K562 (cell line): Measurements from ENCODE around the gene ADCY1. TPM values are rescaled to one million over a fixed set of nuclear protein-coding genes. Genes with fewer than 3 reads are reported as not detected.

Source experiments
- ATAC-seq: fragments of 200-7000 bp; cut with Tn5 transposase; 3 replicates; pipeline ENCODE4 v1.9.1; 2020; ENCODE audit warnings: moderate library complexity
- Bru-seq: library from RNA; stranded (reverse); fragments of 400-500 nt; gene quantifications from one replicate; lab custom pipeline; 2021; lab: Mats Ljungman, UMichigan
- BruChase-seq, 2 experiments: library from RNA; stranded (reverse); fragments of 400-500 nt; gene quantifications; one replicate each; lab custom pipeline; 2021; lab: Mats Ljungman, UMichigan
- BruUV-seq: library from RNA; stranded (reverse); fragments of 400-500 nt; replicated peaks from 2 replicates; lab custom pipeline; 2021; lab: Mats Ljungman, UMichigan
- CTCF ChIA-PET: fragments of 300-600 bp; formaldehyde crosslinking; extraction: SDS; loops from one replicate; lab custom pipeline; 2021; ENCODE audit warnings: low intra/inter-chr PET ratio; lab: Yijun Ruan, JAX
- POLR2A ChIA-PET: fragments of 300-600, 350-650 bp; sonication (Branson Sonifier 250); formaldehyde crosslinking; extraction: SDS; loops from one replicate; lab custom pipeline; 2021; ENCODE audit warnings: antibody characterized with exemption, inconsistent platforms; lab: Yijun Ruan, JAX
- DNase-seq, 4 experiments: peaks; one replicate each; pipeline versions ENCODE4 v3.0.0 to v3.0.0-alpha.2; 2011 to 2018; ENCODE audit warnings: low spot score in 3 of 4, mixed read lengths in 3 of 4; ENCODE audit errors: extremely low read depth in 1 of 4
- FAIRE-seq: peaks from 2 replicates; lab custom pipeline; 2011; peaks lifted over from hg19 to GRCh38; lab: Jason Lieb, UNC
- H2AFZ ChIP-seq: 2 replicates; pipeline ENCODE4 v1.6.0; 2011; ENCODE audit warnings: low read depth, low read length, control low read depth, inconsistent platforms
- H3K27ac ChIP-seq: fragments of 200-600 bp; 3 replicates; pipeline ENCODE4 v1.8.0; 2011; ENCODE audit warnings: low read depth, mild to moderate bottlenecking, control low read depth, inconsistent platforms, low read length, moderate library complexity, mixed read lengths; ENCODE audit errors: extremely low read depth
- H3K27me3 ChIP-seq, 2 experiments: fragments of 300-600 bp in 1 of 2; 2 replicates in 1 of 2; 3 replicates in 1 of 2; pipeline versions ENCODE4 v1.6.0 to v1.8.0; 2011; ENCODE audit warnings: inconsistent platforms in 2 of 2, low read length in 2 of 2, mild to moderate bottlenecking in 1 of 2, mixed read lengths in 1 of 2, moderate library complexity in 1 of 2; ENCODE audit not compliant: control insufficient read depth in 2 of 2, insufficient read depth in 2 of 2
- H3K36me3 ChIP-seq: fragments of 300-600 bp; 3 replicates; pipeline ENCODE4 v1.8.0; 2011; ENCODE audit warnings: mild to moderate bottlenecking, low read length, inconsistent platforms; ENCODE audit not compliant: control insufficient read depth, insufficient read depth
- H3K4me1 ChIP-seq, 2 experiments: fragments of 200-600 bp in 1 of 2; replicated peaks in 1 of 2; 2 replicates in 1 of 2; 3 replicates in 1 of 2; pipeline versions ENCODE4 v1.5.1 to v1.8.0; 2011; ENCODE audit warnings: inconsistent platforms in 2 of 2, low read length in 2 of 2, mild to moderate bottlenecking in 1 of 2, mixed read lengths in 1 of 2, moderate library complexity in 1 of 2; ENCODE audit not compliant: control insufficient read depth in 2 of 2, insufficient read depth in 2 of 2
- H3K4me2 ChIP-seq: 2 replicates; pipeline ENCODE4 v1.6.1; 2011; ENCODE audit warnings: low read length, control low read depth, inconsistent platforms, mixed read lengths; ENCODE audit not compliant: insufficient read depth
- H3K4me3 ChIP-seq: fragments of 200-600 bp; sonication (generic), shearing (Covaris generic); 2 replicates; pipeline ENCODE4 v1.5.1; 2016; ENCODE audit warnings: control low read depth, inconsistent platforms
- H3K79me2 ChIP-seq: fragments of 200-600 bp; 3 replicates; pipeline ENCODE4 v1.8.0; 2011; ENCODE audit warnings: low read length, inconsistent platforms; ENCODE audit not compliant: control insufficient read depth, insufficient read depth
- H3K9ac ChIP-seq, 2 experiments: 2 replicates each; pipeline versions ENCODE4 v1.6.0 to v1.6.1; 2011; ENCODE audit warnings: low read depth in 2 of 2, low read length in 2 of 2, control low read depth in 1 of 2, inconsistent platforms in 1 of 2, mild to moderate bottlenecking in 1 of 2, mixed read lengths in 1 of 2; ENCODE audit not compliant: insufficient read depth in 1 of 2
- H3K9me1 ChIP-seq: one replicate; pipeline ENCODE4 v1.6.0; 2011; ENCODE audit warnings: inconsistent platforms, mild to moderate bottlenecking, low read length, moderate library complexity; ENCODE audit not compliant: control insufficient read depth, insufficient read depth
- H3K9me3 ChIP-seq: replicated peaks from 2 replicates; pipeline ENCODE4 v1.5.1; 2011; ENCODE audit warnings: low read depth, low read length, inconsistent platforms; ENCODE audit not compliant: control insufficient read depth, insufficient read depth
- H4K20me1 ChIP-seq: replicated peaks from 2 replicates; pipeline ENCODE4 v1.6.1; 2011; ENCODE audit warnings: low read length, inconsistent platforms, mixed read lengths; ENCODE audit not compliant: control insufficient read depth, insufficient read depth
- BRCA1 ChIP-seq, 2 experiments: fragments of 450-650 bp in 1 of 2; sonication (generic) in 1 of 2; formaldehyde crosslinking in 1 of 2; IDR thresholded peaks; 2 replicates each; pipeline versions ENCODE4 v1.5.0 to v1.6.1; 2017 to 2020; ENCODE audit warnings: mild to moderate bottlenecking in 1 of 2, missing genetic modification reagents in 1 of 2
- BRD4 ChIP-seq: fragments of 200-600 bp; sonication (generic); IDR thresholded peaks from 2 replicates; pipeline ENCODE4 v1.6.1; 2017; ENCODE audit warnings: inconsistent platforms
- CBX3 ChIP-seq, 2 experiments: IDR thresholded peaks; 1 replicate in 1 of 2; 2 replicates in 1 of 2; pipeline ENCODE4 v1.6.1; 2012; ENCODE audit warnings: inconsistent platforms in 2 of 2, low read length in 2 of 2, borderline replicate concordance in 1 of 2, control low read depth in 1 of 2
- COPS2 ChIP-seq: fragments of 450-650 bp; conservative IDR thresholded peaks from 2 replicates; pipeline ENCODE4 v1.6.1; 2016; ENCODE audit warnings: mild to moderate bottlenecking, moderate library complexity
- GATA2 ChIP-seq: sonication (generic); formaldehyde crosslinking; IDR thresholded peaks from 2 replicates; pipeline ENCODE4 v1.4.0; 2020; ENCODE audit warnings: mild to moderate bottlenecking, missing genetic modification reagents
- HDAC3 ChIP-seq: fragments of 450-650 bp; IDR thresholded peaks from 2 replicates; pipeline ENCODE4 v1.6.1; 2018; ENCODE audit warnings: borderline replicate concordance, mild to moderate bottlenecking, moderate library complexity; ENCODE audit not compliant: partially characterized antibody
- NFE2 ChIP-seq: IDR thresholded peaks from 2 replicates; pipeline ENCODE4 v1.6.1; 2014; ENCODE audit warnings: antibody characterized with exemption, low read depth
- PHF21A ChIP-seq: fragments of 450-650 bp; IDR thresholded peaks from 2 replicates; pipeline ENCODE4 v1.6.1; 2017; ENCODE audit warnings: low read depth, borderline replicate concordance
- PURB ChIP-seq: sonication (generic); formaldehyde crosslinking; IDR thresholded peaks from 2 replicates; pipeline ENCODE4 v1.9.0; 2021; ENCODE audit warnings: low read depth, mild to moderate bottlenecking, missing genetic modification reagents
- SNIP1 ChIP-seq: fragments of 450-650 bp; IDR thresholded peaks from 2 replicates; pipeline ENCODE4 v1.7.1; 2017; ENCODE audit warnings: low read depth, mild to moderate bottlenecking
- THRA ChIP-seq: fragments of 450-650 bp; IDR thresholded peaks from 2 replicates; pipeline ENCODE4 v1.6.1; 2017; ENCODE audit warnings: mild to moderate bottlenecking, moderate library complexity
- THRAP3 ChIP-seq: fragments of 450-650 bp; IDR thresholded peaks from 2 replicates; pipeline ENCODE4 v1.6.1; 2016; ENCODE audit warnings: mild to moderate bottlenecking, inconsistent platforms, borderline replicate concordance
- ZFP36 ChIP-seq: fragments of 150-350 bp; IDR thresholded peaks from 2 replicates; pipeline ENCODE4 v1.6.1; 2018; ENCODE audit warnings: low read length, low read depth; ENCODE audit not compliant: partially characterized antibody
- ZNF175 ChIP-seq: fragments of 200-800 bp; sonication (Bioruptor generic); IDR thresholded peaks from 2 replicates; pipeline ENCODE4 v1.6.1; 2016; ENCODE audit warnings: low read depth, mild to moderate bottlenecking, missing genetic modification characterization, missing compliant biosample characterization
- ZNF584 ChIP-seq: fragments of 200-800 bp; sonication (Bioruptor generic); IDR thresholded peaks from 2 replicates; pipeline ENCODE4 v1.6.1; 2016; ENCODE audit warnings: low read depth, mild to moderate bottlenecking, missing genetic modification characterization, missing compliant biosample characterization
- WGBS: fragments of 100-300 bp; shearing (Covaris generic); methylation state at CpG from one replicate; pipeline ENCODE4 v1.1.6; 2016; ENCODE audit warnings: low coverage, mixed read lengths; ENCODE audit not compliant: insufficient coverage; ENCODE audit errors: missing lambda C conversion rate; 5-methylcytosine and 5-hydroxymethylcytosine counted together
- in situ Hi-C: fragments of 300-500 bp; cut with MboI; formaldehyde crosslinking; loops from 4 replicates; pipeline ENCODE4 v1.15.0; 2018; ENCODE audit warnings: inconsistent platforms, mixed read lengths
- intact Hi-C: fragments of 100-400 bp; cut with micrococcal nuclease; formaldehyde crosslinking; loops from 2 replicates; pipeline ENCODE4 v1.14.2; 2022
- long read RNA-seq, 3 experiments: library from polyadenylated mRNA in 2 of 3; library from RNA in 1 of 3; unstranded in 2 of 3; stranded (forward) in 1 of 3; transcript quantifications; one replicate each; pipeline ENCODE4 v2.0.0, GENCODE V29; 2019 to 2022
- polyA minus RNA-seq, 3 experiments: library from RNA; depleted of rRNA, polyadenylated mRNA; stranded (reverse); fragments of >200 nt; gene quantifications; 2 replicates each; pipeline ENCODE4 v1.2.3, GENCODE V29; 2011
- polyA plus RNA-seq, 8 experiments: library from polyadenylated mRNA; depleted of rRNA in 4 of 8; stranded (reverse) in 5 of 8; unstranded in 3 of 8; fragments of >200 nt; fragmentation: Nextera tagmentation in 2 of 8; fragmentation: Illumina TruSeq in 1 of 8; extraction: Ambion mirVana in 2 of 8; extraction: Trizol in 1 of 8; gene quantifications; 2 replicates each; pipeline versions ENCODE4 v1.2.1 to v1.2.3, GENCODE V29; 2011 to 2014; ENCODE audit warnings: inconsistent platforms in 1 of 8, missing spikeins in 1 of 8
- total RNA-seq, 7 experiments: library from RNA; depleted of rRNA in 6 of 7; stranded (reverse); fragments of >200 nt in 6 of 7; fragmentation: Illumina TruSeq in 2 of 7; extraction: Trizol in 2 of 7; gene quantifications; 2 replicates each; pipeline versions ENCODE4 v1.2.1 to v1.2.3, GENCODE V29; 2011 to 2021; ENCODE audit warnings: low replicate concordance in 1 of 7
- TF ChIP-seq, protein P1 (sequence below): fragments of 450-650 bp; formaldehyde crosslinking; conservative IDR thresholded peaks from 2 replicates; pipeline ENCODE4 v1.4.0; 2022; ENCODE audit warnings: mild to moderate bottlenecking, missing genetic modification characterization

Gene ADCY1
- total RNA-seq (2011; cell fraction: chromatin; rRNA removed; ENCODE audit: low replicate concordance) = 0.23 and 0.65 TPM in 2 replicates
- 0.13 and 0.17 TPM in 2 replicates for total RNA-seq (2011; cell fraction: nucleolus; rRNA removed)
- 0.15 and 0.61 TPM in 2 replicates for total RNA-seq (2011; cell fraction: nucleoplasm; rRNA removed)
- total RNA-seq (2014; rRNA removed) (not detected in 2 replicates), total RNA-seq (2014; rRNA removed; fragmentation: Illumina TruSeq; extraction: Trizol) (not detected in 2 replicates), total RNA-seq (2015; rRNA removed; fragmentation: Illumina TruSeq; extraction: Trizol) (under 0.01 and 0.04 TPM in 2 replicates), total RNA-seq (2021) (0.02 and 0.16 TPM in 2 replicates), polyA plus RNA-seq (2011; rRNA removed) (0.18 TPM in 1 of 2 replicates, not detected in the other), polyA plus RNA-seq (2014; fragmentation: Illumina TruSeq; extraction: Trizol) (0.03 and 0.10 TPM in 2 replicates), polyA plus RNA-seq (2014; fragmentation: Nextera tagmentation; extraction: Ambion mirVana) (not detected), polyA plus RNA-seq (2014; rRNA removed) (0.01 and 0.09 TPM in 2 replicates), polyA minus RNA-seq (2011; rRNA and poly(A)+ RNA removed) (0.18 and 0.46 TPM in 2 replicates), Bru-seq, nascent RNA (percentile 14 among the genes with signal in this experiment), BruChase-seq, experiment 1, labeled RNA remaining after a 2-hour chase (percentile 11 among the genes with signal in this experiment), BruChase-seq, experiment 2, labeled RNA remaining after a 6-hour chase (percentile 9 among the genes with signal in this experiment)
- 0.06 and 0.09 TPM in 2 replicates for polyA plus RNA-seq (2011; cell fraction: cytosol; rRNA removed)
- polyA plus RNA-seq (2011; cell fraction: nucleus; rRNA removed) = 0.23 TPM in 1 of 2 replicates, not detected in the other
- 0.01 and 0.07 TPM in 2 replicates for polyA plus RNA-seq (2012)
- polyA minus RNA-seq (2011; cell fraction: cytosol; rRNA and poly(A)+ RNA removed) = not detected in 2 replicates
- under 0.01 and 0.27 TPM in 2 replicates for polyA minus RNA-seq (2011; cell fraction: nucleus; rRNA and poly(A)+ RNA removed)
- long read RNA-seq, experiment 1 = 0 reads
- long read RNA-seq, experiment 2 = 0 reads
- long read RNA-seq, experiment 3 = 0 reads

DNA sequence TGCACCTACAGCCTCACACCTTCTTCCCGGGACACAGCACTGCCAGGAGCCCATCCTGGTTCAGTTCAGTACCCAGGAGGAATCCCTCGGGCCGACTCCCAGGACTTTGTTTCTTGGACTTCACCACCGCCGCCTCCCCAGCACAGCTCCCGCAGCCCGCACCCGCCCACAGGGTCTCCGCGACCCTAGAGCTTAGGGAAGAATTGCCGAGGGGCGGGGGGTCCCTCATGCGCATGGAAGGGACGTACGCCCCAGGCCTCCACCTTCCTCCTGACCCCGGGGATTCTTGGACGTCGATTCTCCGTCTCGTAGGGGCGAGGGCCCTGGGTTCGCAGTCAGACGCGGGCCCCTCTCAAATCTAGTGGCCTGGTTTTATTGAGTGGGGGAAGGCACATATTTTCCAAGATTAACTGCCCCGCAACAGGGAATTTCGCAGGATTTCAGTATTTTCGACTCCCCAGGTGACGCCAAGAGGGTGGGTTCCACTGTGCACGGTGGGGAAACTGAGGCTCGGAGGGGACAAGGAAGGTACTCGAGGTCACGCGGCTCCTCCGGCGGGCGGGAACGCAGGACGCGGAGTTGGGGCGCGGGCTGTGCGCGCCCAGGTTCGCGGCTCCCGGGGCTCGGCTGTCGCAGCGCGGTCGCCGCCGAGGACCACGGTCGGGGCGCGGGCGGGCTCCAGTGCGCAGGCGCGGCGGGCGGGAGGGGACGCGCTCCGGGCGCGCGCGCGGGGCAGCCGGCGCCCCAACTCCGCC is at the start of gene ADCY1:
Gene ADCY1 (plus strand): TSS at position 708 of the 755 bp plus-strand sequence. CDS start 176 bp downstream, outside the sequence.
- no peaks in the 10 kb centered on the region for H4K20me1 ChIP-seq

More for the DNA sequence above, at the start of gene ADCY1:
- H3K36me3 ChIP-seq = no peaks in the 10 kb centered on the region
- H3K4me1 ChIP-seq = peaks cover 0 to 20% of the 10 kb centered on the region in 2 experiments; a peak in 2 of 5 replicates
- CTCF ChIA-PET = no interaction called here
- H3K4me2 ChIP-seq = peak within 1 kb of the TSS; percentile 46
- no peak for FAIRE-seq
- POLR2A ChIA-PET = no interaction called here
- in situ Hi-C loops = no loop called here
- peak within 1 kb of the TSS; percentile 22; the same call in 1 of the 2 replicates for H3K4me3 ChIP-seq
- H3K27ac ChIP-seq = no peak within 1 kb of the TSS
- H3K9me3 ChIP-seq = no peaks in the 10 kb centered on the region
- 42% methylated on average over 42 of the region's 74 CpGs for WGBS
- peak; percentile 21 to 85 (median 72) for DNase-seq
- no TSS peak for BruUV-seq
- peaks cover 12 to 46% of the 10 kb centered on the region in 2 experiments; a peak in 3 of 5 replicates for H3K27me3 ChIP-seq
- H3K9me1 ChIP-seq = no peaks in the 10 kb centered on the region
- no peaks in the 10 kb centered on the region for H3K79me2 ChIP-seq
- peak within 1 kb of the TSS in 1 of 2 experiments; percentile 64; a peak in 2 of 4 replicates for H3K9ac ChIP-seq
- TF ChIP-seq COPS2 = no peak
- TF ChIP-seq ZNF584 (CRISPR knock-in tag) = no peak
- no peak for TF ChIP-seq GATA2 (CRISPR knock-in tag)
- no peak for TF ChIP-seq NFE2
- TF ChIP-seq, protein P1, sequence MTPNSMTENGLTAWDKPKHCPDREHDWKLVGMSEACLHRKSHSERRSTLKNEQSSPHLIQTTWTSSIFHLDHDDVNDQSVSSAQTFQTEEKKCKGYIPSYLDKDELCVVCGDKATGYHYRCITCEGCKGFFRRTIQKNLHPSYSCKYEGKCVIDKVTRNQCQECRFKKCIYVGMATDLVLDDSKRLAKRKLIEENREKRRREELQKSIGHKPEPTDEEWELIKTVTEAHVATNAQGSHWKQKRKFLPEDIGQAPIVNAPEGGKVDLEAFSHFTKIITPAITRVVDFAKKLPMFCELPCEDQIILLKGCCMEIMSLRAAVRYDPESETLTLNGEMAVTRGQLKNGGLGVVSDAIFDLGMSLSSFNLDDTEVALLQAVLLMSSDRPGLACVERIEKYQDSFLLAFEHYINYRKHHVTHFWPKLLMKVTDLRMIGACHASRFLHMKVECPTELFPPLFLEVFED (CRISPR knock-in tag) = no peak
- TF ChIP-seq PHF21A = no peak
- no peak for TF ChIP-seq ZNF175 (CRISPR knock-in tag)
- TF ChIP-seq HDAC3 = no peak
- TF ChIP-seq THRAP3 = no peak
- no peak for TF ChIP-seq ZFP36
- TF ChIP-seq SNIP1 = no peak
- TF ChIP-seq BRD4 = no peak
- TF ChIP-seq PURB = no peak
- TF ChIP-seq CBX3 (IDR thresholded peaks at IDR 0.05; ENCODE audit: borderline replicate concordance in 1 of 2, low read length in 2 of 2) = no peak
- no peak for TF ChIP-seq THRA
- no peak for TF ChIP-seq BRCA1 (IDR thresholded peaks at IDR 0.05)
- no peak for TF ChIP-seq BRCA1 (CRISPR knock-in tag; IDR thresholded peaks at IDR 0.05)
- TF ChIP-seq, all 486 proteins: peak for 0
- intact Hi-C loops = no loop called here
- ATAC-seq = no peak
- 0 out of 2 replicates have a peak within 1 kb of the TSS, but pooled peaks have one; percentile 58 for H2AFZ ChIP-seq
